GM18951 (cell line): ENCODE results near the gene SYNE1.

ENCODE experiments used
- POLR2A ChIP-seq: IDR thresholded peaks from 4 replicates; pipeline ENCODE4 v1.6.1; 2011; ENCODE audit warnings: mild to moderate bottlenecking; ENCODE audit not compliant: insufficient read length, insufficient read depth; ENCODE audit errors: extremely low read depth
- in situ Hi-C: fragments of 300-500 bp; cut with MboI; formaldehyde crosslinking; loops from one replicate; pipeline ENCODE4 v1.12.0; 2022; ENCODE audit warnings: low sequenced_read_pairs, mixed read lengths, inconsistent platforms; ENCODE audit not compliant: unreplicated experiment

SYNE1 gene

DNA sequence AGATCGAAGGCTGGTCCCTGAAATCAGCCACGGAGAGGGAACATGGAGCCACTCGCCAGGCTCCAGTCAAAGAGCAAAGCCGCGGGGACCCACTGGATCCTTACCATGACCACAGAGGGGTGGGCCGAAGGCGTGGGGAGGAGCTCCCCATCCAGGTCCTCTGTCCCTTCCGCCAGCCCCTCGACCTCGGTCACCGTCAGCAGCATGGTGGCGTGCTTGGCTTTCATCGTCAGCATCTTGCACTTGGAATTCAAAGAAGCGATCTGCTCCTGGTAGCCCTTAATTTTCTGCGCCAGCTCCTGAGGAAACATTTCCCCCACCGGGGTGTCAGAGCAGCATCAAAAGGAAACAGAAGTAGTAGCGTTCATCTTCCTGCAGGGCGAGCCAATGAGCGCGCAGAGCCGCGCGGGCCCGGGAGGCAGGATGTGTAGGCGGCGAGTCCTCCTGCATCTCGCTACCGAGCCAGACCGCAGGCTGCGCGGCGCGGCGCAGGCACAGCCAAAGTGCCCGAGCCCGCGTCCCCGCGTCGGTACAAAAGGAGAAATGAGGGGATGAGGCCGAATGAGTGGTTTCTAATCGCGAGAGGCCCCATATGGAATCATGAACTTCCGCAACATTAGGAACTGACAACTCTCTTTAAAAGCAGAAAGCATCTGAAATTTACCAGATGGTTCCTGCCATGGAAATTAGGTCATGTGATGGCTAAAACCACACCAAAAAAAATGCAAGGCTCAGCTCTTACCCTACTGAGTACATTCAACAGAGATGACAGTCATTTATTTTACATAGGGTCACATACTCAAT lies 335.2 kb downstream of the SYNE1 start:
- peak; percentile 77 for TF ChIP-seq POLR2A
- in situ Hi-C loops = no loop called here

DNA sequence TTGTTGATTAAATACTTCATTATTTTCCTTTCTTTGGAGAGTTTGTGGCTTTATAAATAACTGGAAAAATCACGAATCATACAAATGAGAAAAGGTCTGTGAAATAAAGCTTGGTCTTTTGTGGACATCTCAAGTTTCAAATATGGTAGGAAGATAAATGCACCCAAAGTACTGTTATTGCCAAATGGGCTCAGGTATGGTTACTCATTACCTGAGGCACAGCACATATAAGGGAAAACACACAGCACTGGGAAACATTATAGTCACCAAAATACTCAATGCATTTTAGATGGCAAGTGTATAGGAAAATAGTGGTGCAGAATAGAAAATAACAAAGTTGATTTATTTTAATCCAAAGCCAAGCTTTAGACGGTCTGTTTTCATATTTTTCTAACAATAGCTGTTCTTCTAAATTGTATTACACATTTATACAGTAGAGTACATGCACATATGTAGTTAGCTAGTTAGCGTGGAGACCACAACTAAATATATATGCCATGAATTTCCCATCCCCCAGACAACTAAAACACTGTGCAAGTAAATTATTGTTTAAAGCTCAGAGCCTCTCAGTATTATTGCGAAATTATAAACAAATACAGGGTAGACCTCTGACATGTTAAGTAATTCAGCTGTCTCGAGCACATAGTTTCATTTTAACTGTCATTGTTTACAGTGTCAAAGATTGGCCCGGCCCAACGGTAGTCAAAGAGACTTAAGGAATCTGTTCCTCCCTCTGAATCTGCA lies 336.0 kb downstream of the SYNE1 start:
- no peak for TF ChIP-seq POLR2A
- in situ Hi-C loops = no loop called here

DNA sequence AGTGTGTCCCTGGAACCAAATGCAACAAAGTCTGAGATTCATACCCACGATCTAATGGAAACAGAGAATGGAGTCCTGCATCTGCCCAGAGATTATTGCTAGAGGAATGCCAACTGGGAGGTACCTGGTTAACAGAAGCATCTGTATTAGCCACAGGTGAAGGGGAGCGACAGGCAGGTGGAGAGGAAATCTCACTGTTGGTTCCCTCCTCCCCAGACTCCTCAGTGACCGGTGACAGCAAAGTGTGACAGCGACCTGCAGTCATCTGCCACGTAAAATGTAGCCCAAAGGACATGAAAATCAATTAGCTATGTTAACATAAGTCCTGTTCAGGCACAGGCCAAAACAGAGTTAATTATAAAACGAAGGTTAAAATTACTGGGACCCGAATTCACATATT lies 336.6 kb downstream of the SYNE1 start:
- TF ChIP-seq POLR2A = no peak
- in situ Hi-C loops = no loop called here

DNA sequence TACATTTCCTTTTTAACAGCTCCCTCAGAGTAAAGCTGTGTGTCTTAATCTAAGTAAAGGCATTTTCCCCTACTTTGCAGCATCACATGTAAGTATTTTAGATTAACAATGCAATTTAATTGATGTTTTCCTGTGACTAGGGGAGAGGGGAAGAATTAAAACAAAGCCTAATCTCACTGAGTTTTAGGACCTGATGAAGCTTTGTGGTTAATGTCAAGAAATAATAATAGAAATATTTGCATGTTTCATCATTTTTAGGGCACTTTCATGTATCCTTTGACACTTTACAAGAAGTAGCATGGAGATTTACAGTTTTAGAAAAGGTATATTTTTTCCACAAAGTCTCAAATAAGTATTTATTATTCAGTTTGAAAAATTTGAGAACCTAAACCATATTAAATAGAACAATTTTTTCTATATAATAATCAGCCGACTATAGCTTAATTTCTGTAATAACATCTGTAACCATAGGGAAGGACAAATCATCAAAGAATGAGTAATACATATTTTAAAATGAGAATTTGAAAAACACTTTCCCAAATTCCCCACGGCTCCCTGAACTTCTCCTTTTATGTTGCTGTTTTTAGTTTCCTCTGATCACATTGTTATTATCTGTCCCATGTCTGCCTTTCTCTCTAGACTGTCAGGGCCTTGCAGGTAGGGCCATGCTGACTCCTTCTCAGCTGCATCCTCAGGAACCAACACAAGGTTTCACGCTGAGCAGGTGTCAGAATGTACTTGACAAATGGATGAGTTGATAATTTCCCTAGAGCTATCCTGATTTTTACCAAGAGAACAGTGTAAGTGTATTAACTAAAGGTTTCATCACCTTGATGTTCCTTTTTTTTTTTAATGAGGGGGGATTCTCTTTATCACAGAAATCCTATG lies 338.1 kb downstream of the SYNE1 start:
- no peak for TF ChIP-seq POLR2A
- in situ Hi-C loops = no loop called here

DNA sequence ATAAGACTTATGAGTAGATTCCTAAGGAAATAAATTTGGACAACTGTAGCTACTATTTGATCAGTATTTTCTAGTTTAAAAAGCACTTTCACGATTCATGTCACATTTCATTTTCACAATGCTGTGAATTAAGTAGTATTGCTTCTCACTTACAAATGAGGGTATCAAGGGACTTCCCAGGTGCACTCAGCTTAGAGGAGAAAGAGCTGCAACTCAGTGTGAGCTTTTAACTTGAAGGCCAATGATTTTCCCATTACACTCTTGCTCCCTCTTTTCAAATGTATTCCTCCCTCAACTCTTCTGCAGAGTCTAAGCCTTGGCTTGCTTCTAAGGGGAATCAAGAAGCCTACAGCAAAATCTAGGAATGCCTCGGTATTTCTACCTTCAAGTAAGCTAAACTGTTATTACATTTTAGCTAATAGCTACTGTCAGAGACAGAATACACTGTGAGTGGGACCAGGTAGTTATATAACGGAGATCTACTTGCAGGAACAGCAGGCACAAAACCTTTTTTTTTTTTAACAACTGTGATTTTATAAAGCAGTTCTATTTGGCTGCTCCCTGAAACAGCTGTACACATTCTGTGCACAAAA lies 339.0 kb downstream of the SYNE1 start:
- TF ChIP-seq POLR2A = no peak
- in situ Hi-C loops = no loop called here

DNA sequence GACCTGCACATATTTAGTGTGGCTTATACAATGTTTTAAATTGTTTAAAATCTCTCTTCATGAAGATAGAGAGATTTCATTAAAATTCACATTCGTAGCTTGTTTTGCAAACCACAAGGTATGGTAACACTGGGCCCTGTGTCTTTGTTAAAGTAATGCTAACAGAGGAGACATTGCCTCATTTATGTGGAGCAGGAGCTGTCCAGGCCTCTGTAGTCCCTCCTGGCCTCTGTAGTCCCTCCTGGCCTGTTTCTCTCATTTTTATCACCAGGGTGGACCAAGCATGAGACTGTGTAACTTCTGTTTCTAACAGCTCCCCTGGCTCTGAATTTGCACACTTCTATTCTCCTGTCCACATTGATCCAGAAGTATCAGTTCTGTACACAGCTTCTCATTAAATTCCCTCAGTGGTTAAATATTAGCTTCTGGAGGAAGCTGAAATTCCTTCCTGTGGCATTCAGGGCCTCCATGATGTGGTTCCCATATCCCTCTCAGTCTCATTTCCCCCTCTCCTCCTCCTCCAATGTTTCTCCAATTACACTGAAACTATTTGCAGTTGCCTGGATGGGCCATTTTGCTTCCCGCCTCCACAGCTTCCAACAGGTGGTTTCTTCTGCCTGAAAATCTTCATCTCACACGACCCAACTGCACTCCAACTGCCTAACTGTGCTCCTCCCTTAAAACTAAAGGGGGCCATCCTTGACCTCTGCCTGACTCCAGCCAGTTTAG lies 340.4 kb downstream of the SYNE1 start:
- in situ Hi-C loops = no loop called here
- TF ChIP-seq POLR2A = no peak

DNA sequence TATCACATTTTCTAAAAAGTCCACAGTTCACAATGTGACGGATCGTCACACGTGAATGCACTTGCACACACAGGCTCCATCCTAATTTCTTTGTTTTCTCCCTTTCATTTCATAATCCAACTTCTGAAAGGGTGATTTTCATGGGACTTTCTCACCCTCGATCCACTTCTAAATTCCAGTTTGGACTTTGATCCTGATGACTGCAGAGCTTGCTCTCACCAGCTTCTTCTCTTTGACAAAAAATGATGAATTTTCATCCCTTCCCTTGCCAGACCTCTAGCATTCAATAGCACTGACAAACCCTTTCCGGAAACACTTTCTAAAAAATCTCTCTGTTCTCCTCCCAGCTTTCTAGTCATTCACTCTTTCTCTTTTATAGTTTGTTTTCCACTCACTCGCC lies 341.2 kb downstream of the SYNE1 start:
- TF ChIP-seq POLR2A = no peak
- in situ Hi-C loops = no loop called here

DNA sequence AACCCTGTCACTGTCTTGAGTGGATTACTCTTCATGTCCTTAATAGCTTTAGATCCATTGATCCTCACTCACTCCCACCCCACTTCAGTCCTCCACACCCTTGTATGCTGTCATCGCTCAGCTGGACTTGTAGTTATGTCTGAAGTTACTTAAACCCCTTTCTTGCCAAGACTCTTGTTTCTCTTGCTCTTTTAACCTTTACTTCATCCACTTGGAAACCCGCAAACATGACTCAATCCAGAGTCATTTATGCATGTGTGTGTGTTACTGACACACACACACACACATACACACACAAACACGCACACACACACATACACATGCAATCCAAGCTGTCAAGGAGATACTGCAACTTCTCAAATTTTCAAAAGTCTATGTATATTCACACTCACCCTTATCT lies 341.8 kb downstream of the SYNE1 start:
- TF ChIP-seq POLR2A = no peak
- in situ Hi-C loops = no loop called here

DNA sequence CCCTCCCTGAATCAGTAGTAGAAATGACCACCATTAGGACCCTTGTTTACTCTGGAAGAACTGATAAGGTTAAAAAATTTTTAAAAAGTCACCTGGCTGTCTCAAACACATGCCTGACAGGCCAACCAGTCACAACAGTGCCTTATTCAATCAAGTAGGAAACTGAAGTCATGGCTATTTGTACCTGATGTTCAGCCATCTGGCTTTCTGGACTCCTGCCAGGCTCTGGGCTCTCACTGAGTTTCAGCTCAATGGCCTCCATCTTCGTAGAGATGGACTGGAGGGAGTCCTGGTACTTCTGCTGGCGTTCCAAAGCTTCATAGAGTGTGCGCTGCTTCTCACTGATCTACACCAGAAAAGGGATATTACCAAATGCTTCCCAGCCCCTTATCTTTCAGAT lies 343.8 kb downstream of the SYNE1 start:
- in situ Hi-C loops = no loop called here

DNA sequence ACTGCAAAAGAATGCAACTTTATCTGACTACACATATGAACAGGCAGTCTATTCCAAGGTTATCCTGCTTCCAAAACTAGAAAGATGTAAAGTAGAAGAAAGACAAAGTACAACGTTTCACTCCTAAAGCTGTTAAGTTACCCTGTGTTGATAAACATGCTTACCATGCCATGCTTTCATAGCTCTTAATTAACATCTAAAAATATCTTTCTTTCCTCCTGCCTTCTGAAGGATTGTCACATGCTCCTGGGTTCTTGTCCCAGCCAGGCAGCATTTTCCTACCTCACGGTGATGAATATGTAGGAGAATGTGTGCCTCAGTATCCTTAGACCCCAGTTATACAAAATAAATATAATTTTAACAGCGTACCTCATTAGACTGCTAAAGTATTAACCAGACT lies 344.6 kb downstream of the SYNE1 start:
- TF ChIP-seq POLR2A = no peak
- in situ Hi-C loops = no loop called here

More for the DNA sequence above, 343.8 kb downstream of the SYNE1 start:
- TF ChIP-seq POLR2A = no peak

DNA sequence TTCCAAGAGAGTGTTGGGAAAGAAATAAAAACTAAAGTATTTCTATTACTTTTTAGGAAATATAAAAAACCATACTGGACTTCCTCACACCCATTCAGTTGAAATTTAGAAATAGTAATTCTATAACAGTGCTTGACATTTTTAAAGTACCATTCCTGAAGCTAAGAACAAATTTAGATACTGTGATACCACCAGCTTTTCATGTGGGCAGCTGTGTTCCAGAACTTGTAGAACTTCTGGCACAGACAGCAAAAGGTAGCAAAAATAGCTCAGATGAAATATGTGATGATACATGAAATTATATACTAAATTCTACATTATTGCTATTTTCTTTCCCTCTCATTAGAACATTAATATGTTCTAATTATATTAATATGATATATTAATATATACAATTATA lies 346.5 kb downstream of the SYNE1 start:
- no peak for TF ChIP-seq POLR2A
- in situ Hi-C loops = no loop called here

DNA sequence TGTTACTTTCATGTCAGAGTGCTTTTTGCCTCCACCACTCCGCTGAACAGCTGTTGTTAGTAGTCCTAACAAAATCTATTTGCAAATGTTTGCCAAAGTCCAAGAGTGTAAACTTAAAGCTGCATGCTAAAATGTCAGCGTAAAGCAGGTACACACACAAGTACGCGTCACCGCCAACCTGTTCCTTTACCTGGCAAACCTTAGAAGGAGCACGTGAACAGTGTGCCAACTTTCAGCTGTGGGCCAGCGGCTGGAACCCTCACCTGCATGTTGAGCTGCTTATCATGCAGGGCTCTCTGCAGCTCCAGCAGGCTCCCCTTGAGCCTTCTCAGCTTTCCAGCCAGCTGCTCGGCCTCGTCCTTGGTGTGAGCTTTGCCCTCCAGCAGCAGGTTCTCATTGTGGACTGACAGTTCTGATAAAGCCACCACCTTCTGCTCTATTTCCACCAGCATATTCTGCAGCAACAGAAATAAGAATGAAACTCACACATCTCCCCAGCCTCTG lies 359.3 kb downstream of the SYNE1 start:
- in situ Hi-C loops = no loop called here
- no peak for TF ChIP-seq POLR2A
